ENCODE results near the gene PDZD4.

- TF ChIP-seq POLR2A (IDR thresholded peaks at IDR 0.05; ENCODE audit: low read length) (no peak), GATA1 (IDR thresholded peaks at IDR 0.05; ENCODE audit: low read depth, low read length) (no peak)
These were observed 48.8 kb upstream of the PDZD4 start for GRCh38 chrX:153878969-153879653.

Measured in erythroblast (primary cell).